ENCODE results near the gene FXR2. TPM values are rescaled to one million over a fixed set of nuclear protein-coding genes. Genes with fewer than 3 reads are reported as not detected.
A peak's percentile ranks its signal among the peaks of the same experiment; 100 is the strongest.

Gene FXR2
- total RNA-seq, 1 experiment from 2014 or later = 30.9 TPM

- Mint-ChIP-seq H3K4me3 (ENCODE audit: low read depth, unreplicated experiment) (no peak overlapping the region), H3K27ac (ENCODE audit: unreplicated experiment) (no peak overlapping the region), H3K27me3 (ENCODE audit: unreplicated experiment) (peaks cover 24% of the 10 kb centered on the region), H3K4me1 (ENCODE audit: low read depth, unreplicated experiment) (no peaks in the 10 kb centered on the region), H3K9me3 (ENCODE audit: low read depth, unreplicated experiment) (no peaks in the 10 kb centered on the region), H3K36me3 (ENCODE audit: insufficient read depth, unreplicated experiment) (peaks cover 8% of the 10 kb centered on the region)
- peak; percentile 25 for DNase-seq
- BruUV-seq (replicated peaks) = no TSS peak
- intact Hi-C loops (cut with micrococcal nuclease; ENCODE audit: unreplicated experiment) = loop anchor here (5.0 kb wide), 1 partner anchor 55 kb away; the partner anchor contains the start of genes TP53 and WRAP53
- CTCF ChIA-PET = interaction anchor here (0.5 to 1.3 kb wide), 5 partner anchors 10 to 167 kb away, joined by 3 to 4 read pairs (median 3); no protein-coding TSS in a partner anchor
- TF ChIP-seq, protein P1, sequence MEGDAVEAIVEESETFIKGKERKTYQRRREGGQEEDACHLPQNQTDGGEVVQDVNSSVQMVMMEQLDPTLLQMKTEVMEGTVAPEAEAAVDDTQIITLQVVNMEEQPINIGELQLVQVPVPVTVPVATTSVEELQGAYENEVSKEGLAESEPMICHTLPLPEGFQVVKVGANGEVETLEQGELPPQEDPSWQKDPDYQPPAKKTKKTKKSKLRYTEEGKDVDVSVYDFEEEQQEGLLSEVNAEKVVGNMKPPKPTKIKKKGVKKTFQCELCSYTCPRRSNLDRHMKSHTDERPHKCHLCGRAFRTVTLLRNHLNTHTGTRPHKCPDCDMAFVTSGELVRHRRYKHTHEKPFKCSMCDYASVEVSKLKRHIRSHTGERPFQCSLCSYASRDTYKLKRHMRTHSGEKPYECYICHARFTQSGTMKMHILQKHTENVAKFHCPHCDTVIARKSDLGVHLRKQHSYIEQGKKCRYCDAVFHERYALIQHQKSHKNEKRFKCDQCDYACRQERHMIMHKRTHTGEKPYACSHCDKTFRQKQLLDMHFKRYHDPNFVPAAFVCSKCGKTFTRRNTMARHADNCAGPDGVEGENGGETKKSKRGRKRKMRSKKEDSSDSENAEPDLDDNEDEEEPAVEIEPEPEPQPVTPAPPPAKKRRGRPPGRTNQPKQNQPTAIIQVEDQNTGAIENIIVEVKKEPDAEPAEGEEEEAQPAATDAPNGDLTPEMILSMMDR (IDR thresholded peaks at IDR 0.05; ENCODE audit: unreplicated experiment) = peak; percentile 43
These were observed 17.8 kb upstream of the FXR2 start for GRCh38 chr17:7632492-7632894.

DNA sequence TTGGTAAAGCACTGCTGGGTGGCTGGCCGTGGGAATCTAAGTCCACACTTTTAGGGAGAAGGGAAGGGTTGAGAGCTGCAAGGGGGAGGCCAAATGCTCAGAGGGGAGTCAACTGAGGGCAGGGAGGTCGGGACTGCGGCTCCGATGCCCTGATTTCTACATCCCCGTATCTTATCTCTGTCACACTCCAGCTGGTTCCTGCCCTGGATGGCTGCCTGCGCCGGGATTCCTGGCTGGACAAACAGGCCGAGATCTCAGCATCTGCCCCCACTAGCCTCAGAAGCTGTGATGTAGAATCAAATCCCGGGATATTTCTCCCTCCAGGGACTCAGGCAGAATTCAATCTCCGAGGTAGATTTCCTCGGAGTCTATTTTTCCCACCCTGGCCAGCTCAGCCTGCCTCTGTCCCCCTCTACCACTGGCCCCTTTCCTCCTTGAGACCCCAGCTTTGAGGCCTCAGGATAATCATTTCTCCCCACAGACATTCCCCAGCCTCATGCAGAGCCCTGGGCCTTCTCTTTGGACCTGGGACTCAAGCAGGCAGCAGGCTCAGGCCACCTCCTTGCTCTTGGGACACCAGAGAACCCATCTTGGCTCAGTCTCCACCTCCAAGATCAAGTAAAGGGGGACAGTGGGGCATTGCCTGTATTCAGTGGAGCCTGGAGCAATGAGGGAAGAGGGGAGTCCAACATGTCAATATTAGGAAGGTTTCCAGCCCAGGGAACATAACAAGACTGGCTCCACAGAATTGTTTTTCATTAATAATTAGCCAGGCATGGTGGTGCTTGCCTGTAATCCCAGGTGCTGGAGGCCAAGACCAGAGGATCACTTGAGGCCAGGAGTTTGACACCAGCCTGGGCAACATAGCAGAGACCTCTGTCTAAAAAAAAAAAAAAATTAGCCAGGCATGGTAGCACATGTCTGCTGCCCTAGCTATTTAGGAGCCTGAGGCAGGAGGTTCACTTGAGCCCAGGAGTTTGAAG lies 17.0 kb upstream of the FXR2 start:
- no peaks in the 10 kb centered on the region for H3K9me3 Mint-ChIP-seq (ENCODE audit: low read depth, unreplicated experiment)
- no peak for DNase-seq
- TF ChIP-seq, protein P1 (IDR thresholded peaks at IDR 0.05; ENCODE audit: unreplicated experiment) = no peak
- H3K36me3 Mint-ChIP-seq (ENCODE audit: insufficient read depth, unreplicated experiment) = peaks cover 16% of the 10 kb centered on the region
- H3K4me1 Mint-ChIP-seq (ENCODE audit: low read depth, unreplicated experiment) = no peaks in the 10 kb centered on the region
- no peak overlapping the region for H3K27ac Mint-ChIP-seq (ENCODE audit: unreplicated experiment)
- no TSS peak for BruUV-seq (replicated peaks)
- H3K27me3 Mint-ChIP-seq (ENCODE audit: unreplicated experiment) = peaks cover 22% of the 10 kb centered on the region
- no peak overlapping the region for H3K4me3 Mint-ChIP-seq (ENCODE audit: low read depth, unreplicated experiment)
- intact Hi-C loops (cut with micrococcal nuclease; ENCODE audit: unreplicated experiment) = loop anchor here (5.0 kb wide), 1 partner anchor 56 kb away; the partner anchor contains the start of genes TP53 and WRAP53
- CTCF ChIA-PET = interaction anchor here (0.6 to 1.0 kb wide), 2 partner anchors 14 to 101 kb away, joined by 3 read pairs; no protein-coding TSS in a partner anchor

DNA sequence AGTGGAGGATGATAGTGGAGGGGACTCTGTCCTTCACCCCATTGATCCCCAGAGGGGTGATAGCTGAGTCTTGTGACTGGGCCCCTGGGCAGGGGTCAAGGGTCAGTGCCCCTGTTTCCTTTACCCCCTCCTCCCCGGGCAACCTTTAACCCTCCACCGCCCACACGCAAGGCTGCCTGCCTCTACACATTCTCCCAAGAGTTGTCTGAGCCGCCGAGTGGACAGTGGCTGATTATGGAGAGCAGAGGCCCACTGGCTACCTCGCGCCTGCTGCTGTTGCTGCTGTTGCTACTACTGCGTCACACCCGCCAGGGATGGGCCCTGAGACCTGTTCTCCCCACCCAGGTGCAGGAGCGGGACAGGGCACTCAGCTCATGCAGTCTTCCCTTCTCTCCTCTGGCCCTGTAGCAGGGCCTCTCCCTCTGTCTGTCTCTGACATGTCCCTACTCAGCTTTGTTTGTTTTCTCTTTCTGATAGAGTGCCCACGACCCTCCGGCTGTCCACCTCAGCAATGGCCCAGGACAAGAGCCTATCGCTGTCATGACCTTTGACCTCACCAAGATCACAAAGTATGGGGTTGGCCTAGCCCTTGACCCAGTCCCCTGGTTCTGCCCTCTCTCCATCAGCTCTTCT lies 15.4 kb upstream of the FXR2 start, which contains the start of gene SHBG:
Gene SHBG, plus strand, starts transcription at position 197 of the 633 bp plus-strand sequence. Its CDS starts 38 bp downstream, at position 235.
- Mint-ChIP-seq H3K4me3 (ENCODE audit: low read depth, unreplicated experiment) (no peak within 1 kb of the TSS), H3K36me3 (ENCODE audit: insufficient read depth, unreplicated experiment) (peaks cover 22% of the 10 kb centered on the region), H3K27ac (ENCODE audit: unreplicated experiment) (no peak within 1 kb of the TSS), H3K27me3 (ENCODE audit: unreplicated experiment) (peaks cover 6% of the 10 kb centered on the region), H3K4me1 (ENCODE audit: low read depth, unreplicated experiment) (no peaks in the 10 kb centered on the region), H3K9me3 (ENCODE audit: low read depth, unreplicated experiment) (no peaks in the 10 kb centered on the region)
- intact Hi-C loops (cut with micrococcal nuclease; ENCODE audit: unreplicated experiment) = loop anchor here (5.0 kb wide), 1 partner anchor 57 kb away; the partner anchor contains the start of genes TP53 and WRAP53
- no peak for DNase-seq
- TF ChIP-seq, protein P1 (IDR thresholded peaks at IDR 0.05; ENCODE audit: unreplicated experiment) = no peak
- CTCF ChIA-PET = no interaction called here
- no TSS peak for BruUV-seq (replicated peaks)
